ENCODE measurements around the gene PTCD1.

DNA sequence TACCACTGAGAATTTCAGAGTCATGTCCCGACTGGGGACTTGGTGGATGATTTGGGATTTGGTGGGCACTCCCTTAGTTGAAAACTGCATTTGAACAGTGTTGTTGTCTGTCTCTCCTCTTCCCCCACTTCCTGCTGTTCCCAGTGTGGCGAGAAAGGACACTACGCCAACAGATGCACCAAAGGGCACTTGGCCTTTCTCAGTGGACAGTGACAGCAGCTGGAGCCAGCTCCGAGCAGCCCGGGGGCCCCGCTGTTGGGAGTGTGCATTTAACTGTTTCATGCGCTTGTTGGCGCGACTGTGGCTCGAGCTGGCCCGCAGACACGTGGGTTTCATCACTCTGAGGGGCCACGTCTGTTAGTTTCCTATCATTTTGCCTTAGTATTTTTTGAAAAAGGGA is 17.7 kb upstream of the PTCD1 start:
- TF ChIP-seq, protein P1, sequence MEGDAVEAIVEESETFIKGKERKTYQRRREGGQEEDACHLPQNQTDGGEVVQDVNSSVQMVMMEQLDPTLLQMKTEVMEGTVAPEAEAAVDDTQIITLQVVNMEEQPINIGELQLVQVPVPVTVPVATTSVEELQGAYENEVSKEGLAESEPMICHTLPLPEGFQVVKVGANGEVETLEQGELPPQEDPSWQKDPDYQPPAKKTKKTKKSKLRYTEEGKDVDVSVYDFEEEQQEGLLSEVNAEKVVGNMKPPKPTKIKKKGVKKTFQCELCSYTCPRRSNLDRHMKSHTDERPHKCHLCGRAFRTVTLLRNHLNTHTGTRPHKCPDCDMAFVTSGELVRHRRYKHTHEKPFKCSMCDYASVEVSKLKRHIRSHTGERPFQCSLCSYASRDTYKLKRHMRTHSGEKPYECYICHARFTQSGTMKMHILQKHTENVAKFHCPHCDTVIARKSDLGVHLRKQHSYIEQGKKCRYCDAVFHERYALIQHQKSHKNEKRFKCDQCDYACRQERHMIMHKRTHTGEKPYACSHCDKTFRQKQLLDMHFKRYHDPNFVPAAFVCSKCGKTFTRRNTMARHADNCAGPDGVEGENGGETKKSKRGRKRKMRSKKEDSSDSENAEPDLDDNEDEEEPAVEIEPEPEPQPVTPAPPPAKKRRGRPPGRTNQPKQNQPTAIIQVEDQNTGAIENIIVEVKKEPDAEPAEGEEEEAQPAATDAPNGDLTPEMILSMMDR (IDR thresholded peaks at IDR 0.05; ENCODE audit: low read depth, low read length, poor library complexity, severe bottlenecking): no peak
- no peak for TF ChIP-seq EZH2phosphoT487 (IDR thresholded peaks at IDR 0.05; ENCODE audit: borderline replicate concordance, low read length)

Measured in DOHH2 (cell line).